Loucy (cell line): ENCODE data around the gene ZNF516.
A peak's percentile ranks its signal among the peaks of the same experiment; 100 is the strongest.

ENCODE experiments used
- H2AFZ ChIP-seq: fragments of 200-600 bp; sonication (generic); 2 replicates; pipeline ENCODE4 v1.6.0; 2016; ENCODE audit warnings: antibody characterized with exemption, mild to moderate bottlenecking, low read length, moderate library complexity
- H3F3A ChIP-seq: fragments of 200-600 bp; 2 replicates; pipeline ENCODE4 v1.6.0; 2016; ENCODE audit warnings: antibody characterized with exemption, low read depth, mild to moderate bottlenecking
- H3K27me3 ChIP-seq: fragments of 200-600 bp; sonication (generic); 2 replicates; pipeline ENCODE4 v1.6.1; 2014; ENCODE audit warnings: low read length, mild to moderate bottlenecking; ENCODE audit not compliant: insufficient read depth, poor library complexity, severe bottlenecking
- H3K36me3 ChIP-seq: fragments of 200-600 bp; sonication (generic); 2 replicates; pipeline ENCODE4 v1.6.1; 2016; ENCODE audit warnings: low read length; ENCODE audit not compliant: insufficient read depth
- H3K4me1 ChIP-seq: fragments of 200-600 bp; sonication (generic); 2 replicates; pipeline ENCODE4 v1.5.1; 2014; ENCODE audit warnings: low read length, mild to moderate bottlenecking; ENCODE audit not compliant: insufficient read depth, poor library complexity, severe bottlenecking
- H3K4me2 ChIP-seq: fragments of 200-600 bp; sonication (generic); 2 replicates; pipeline ENCODE4 v1.6.0; 2014; ENCODE audit warnings: antibody characterized with exemption, low read length, low read depth, mild to moderate bottlenecking; ENCODE audit not compliant: poor library complexity, severe bottlenecking
- H3K4me3 ChIP-seq: fragments of 200-600 bp; sonication (generic); 2 replicates; pipeline ENCODE4 v1.5.1; 2014; ENCODE audit warnings: low read length, mild to moderate bottlenecking, mixed read lengths; ENCODE audit not compliant: poor library complexity, severe bottlenecking
- H3K79me2 ChIP-seq: fragments of 200-600 bp; sonication (generic); 2 replicates; pipeline ENCODE4 v1.6.1; 2014; ENCODE audit warnings: low read length; ENCODE audit not compliant: insufficient read depth
- H3K9ac ChIP-seq: fragments of 200-600 bp; sonication (generic); 2 replicates; pipeline ENCODE4 v1.6.0; 2014; ENCODE audit warnings: mild to moderate bottlenecking, low read depth, low read length, moderate library complexity; ENCODE audit not compliant: poor library complexity, severe bottlenecking
- H3K9me2 ChIP-seq: fragments of 200-600 bp; sonication (generic); replicated peaks from 2 replicates; pipeline ENCODE4 v1.6.1; 2016; ENCODE audit warnings: low read depth, low read length, mixed read lengths
- H3K9me3 ChIP-seq: fragments of 200-600 bp; sonication (generic); 2 replicates; pipeline ENCODE4 v1.6.1; 2014; ENCODE audit warnings: mild to moderate bottlenecking, antibody characterized with exemption, low read length, low read depth; ENCODE audit not compliant: insufficient read depth
- H4K20me1 ChIP-seq: fragments of 200-600 bp; sonication (generic); 2 replicates; pipeline ENCODE4 v1.6.0; 2014; ENCODE audit warnings: antibody characterized with exemption, low read length, mild to moderate bottlenecking; ENCODE audit not compliant: insufficient read depth, poor library complexity, severe bottlenecking
- CTCF ChIP-seq: fragments of 200-600 bp; sonication (generic); conservative IDR thresholded peaks from 2 replicates; pipeline ENCODE4 v1.5.1; 2014; ENCODE audit warnings: mild to moderate bottlenecking, antibody characterized with exemption, low read length
- EZH2phosphoT487 ChIP-seq: fragments of 200-600 bp; IDR thresholded peaks from 2 replicates; pipeline ENCODE4 v1.6.1; 2018; ENCODE audit warnings: antibody characterized with exemption, mild to moderate bottlenecking, moderate library complexity, borderline replicate concordance

ZNF516 gene

GRCh38 chr18:76351961-76352581 is 143.0 kb downstream of the ZNF516 start:
- Histone ChIP-seq H3K9ac (no peak overlapping the region), H2AFZ (no peak overlapping the region), H3K4me1 (no peaks in the 10 kb centered on the region), H3K9me3 (no peaks in the 10 kb centered on the region), H3K9me2 (no peaks in the 10 kb centered on the region), H3K4me2 (no peak overlapping the region), H3K27me3 (no peaks in the 10 kb centered on the region), H3K79me2 (no peaks in the 10 kb centered on the region), H4K20me1 (no peaks in the 10 kb centered on the region), H3F3A (no peaks in the 10 kb centered on the region), H3K36me3 (no peaks in the 10 kb centered on the region), H3K4me3 (no peak overlapping the region)
- no peak for TF ChIP-seq CTCF
- TF ChIP-seq EZH2phosphoT487 = no peak

- Histone ChIP-seq H3K4me2 (no peak overlapping the region), H3K79me2 (no peaks in the 10 kb centered on the region), H3K9me3 (no peaks in the 10 kb centered on the region), H3K4me1 (no peaks in the 10 kb centered on the region), H3K36me3 (no peaks in the 10 kb centered on the region), H3K9me2 (no peaks in the 10 kb centered on the region), H3F3A (no peaks in the 10 kb centered on the region), H2AFZ (no peak overlapping the region), H3K4me3 (no peak overlapping the region), H4K20me1 (no peaks in the 10 kb centered on the region), H3K9ac (no peak overlapping the region), H3K27me3 (no peaks in the 10 kb centered on the region)
- no peak for TF ChIP-seq CTCF
- no peak for TF ChIP-seq EZH2phosphoT487
Measured at GRCh38 chr18:76350134-76351025, 144.7 kb downstream of the ZNF516 start.

- H3K4me2 ChIP-seq = no peak overlapping the region
- H3K9me2 ChIP-seq = no peaks in the 10 kb centered on the region
- no peak overlapping the region for H3K4me3 ChIP-seq
- no peaks in the 10 kb centered on the region for H3K4me1 ChIP-seq
- H2AFZ ChIP-seq = peak overlapping the region; percentile 77; the same call in 1 of the 2 replicates
- H4K20me1 ChIP-seq = no peaks in the 10 kb centered on the region
- no peaks in the 10 kb centered on the region for H3K27me3 ChIP-seq
- no peaks in the 10 kb centered on the region for H3K79me2 ChIP-seq
- H3K9me3 ChIP-seq = no peaks in the 10 kb centered on the region
- TF ChIP-seq EZH2phosphoT487 = no peak
- TF ChIP-seq CTCF = peak; percentile 93
- H3F3A ChIP-seq = no peaks in the 10 kb centered on the region
- no peaks in the 10 kb centered on the region for H3K36me3 ChIP-seq
- H3K9ac ChIP-seq = no peak overlapping the region
Measured at GRCh38 chr18:76349067-76349715, 145.9 kb downstream of the ZNF516 start.
